Activated T-cell treated with anti-CD3 and anti-CD28 coated beads, Interleukin-2, amount 50 U/mL, for 72 hours (primary cell): ENCODE results near the gene GRHPR. TPM values are rescaled to one million over a fixed set of nuclear protein-coding genes. Genes with fewer than 3 reads are reported as not detected.
"Not testable (repeated sequence)": the region's sequence is repeated elsewhere in the genome, so short reads cannot be mapped to it uniquely, and the experiment has no call there.

Source experiments
- ATAC-seq, 2 donors: fragments of 150-1000 bp; cut with Tn5 transposase; replicated peaks in 1 of 2; 2 replicates each; pipeline ENCODE4 v1.10.0; 2021; ENCODE audit warnings: moderate library complexity in 2 of 2, mild to moderate bottlenecking in 1 of 2
- DNase-seq, 2 donors: peaks; one replicate each; pipeline ENCODE4 v3.0.0; 2021 to 2022; ENCODE audit warnings: mixed read lengths in 1 of 2
- H3K27ac Mint-ChIP-seq: one replicate; pipeline ENCODE4 v1.8.0; 2022; ENCODE audit warnings: mild to moderate bottlenecking, moderate library complexity, mixed read lengths
- H3K27me3 Mint-ChIP-seq: one replicate; pipeline ENCODE4 v1.8.0; 2022; ENCODE audit warnings: low read depth, mixed read lengths
- H3K36me3 Mint-ChIP-seq, 2 donors: one replicate each; pipeline ENCODE4 v1.8.0; 2022; ENCODE audit warnings: mixed read lengths in 2 of 2, mild to moderate bottlenecking in 1 of 2; ENCODE audit not compliant: insufficient read depth in 2 of 2
- H3K4me1 Mint-ChIP-seq: one replicate; pipeline ENCODE4 v1.8.0; 2022; ENCODE audit warnings: low read depth, mixed read lengths
- H3K4me3 Mint-ChIP-seq, 2 donors: one replicate each; pipeline ENCODE4 v1.8.0; 2022; ENCODE audit warnings: mild to moderate bottlenecking in 2 of 2, mixed read lengths in 2 of 2, moderate library complexity in 2 of 2
- H3K9me3 Mint-ChIP-seq, 2 donors: one replicate each; pipeline ENCODE4 v1.8.0; 2022; ENCODE audit warnings: mixed read lengths in 2 of 2
- total RNA-seq, 2 donors: library from RNA; stranded (reverse); gene quantifications; one replicate each; pipeline ENCODE4 v1.2.3, GENCODE V29; 2022

GRHPR gene
- total RNA-seq, 2 donors from 2014 or later = 70.2 to 94.2 TPM

GRCh38 chr9:37383876-37384746, 38.4 kb upstream of the GRHPR start:
- H3K4me3 Mint-ChIP-seq = no peak overlapping the region
- peaks cover 0 to 2% of the 10 kb centered on the region in 2 donors for H3K9me3 Mint-ChIP-seq
- no peaks in the 10 kb centered on the region for H3K4me1 Mint-ChIP-seq
- H3K27ac Mint-ChIP-seq = no peak overlapping the region
- ATAC-seq = no peak
- DNase-seq = no peak
- H3K27me3 Mint-ChIP-seq = no peaks in the 10 kb centered on the region
- H3K36me3 Mint-ChIP-seq = no peaks in the 10 kb centered on the region

- Mint-ChIP-seq H3K27me3 (no peaks in the 10 kb centered on the region), H3K4me1 (no peaks in the 10 kb centered on the region), H3K36me3 (no peaks in the 10 kb centered on the region), H3K4me3 (no peak overlapping the region), H3K9me3 (peaks cover 0 to 2% of the 10 kb centered on the region in 2 donors), H3K27ac (no peak overlapping the region)
- DNase-seq = no peak
- ATAC-seq = no peak
Observed at GRCh38 chr9:37385286-37385685, 37.2 kb upstream of the GRHPR start.

DNA sequence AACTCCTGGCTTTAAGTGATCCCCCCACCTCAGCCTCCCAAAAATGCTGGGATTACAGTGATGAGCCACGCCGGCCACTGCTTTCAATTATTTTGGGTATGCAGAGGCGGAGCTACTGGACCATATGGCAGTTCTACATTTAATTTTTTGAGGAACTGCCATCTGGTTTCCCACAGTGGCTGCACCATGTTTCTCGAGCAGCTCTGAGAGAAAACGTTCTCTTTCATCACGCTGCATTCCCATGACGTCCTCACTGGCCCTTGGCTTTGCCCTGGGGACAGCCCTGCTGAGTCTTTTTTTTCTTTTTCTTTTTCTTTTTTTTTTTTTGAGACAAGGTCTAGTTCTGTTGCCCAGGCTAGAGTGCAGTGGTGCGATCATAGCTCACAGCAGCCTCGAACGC, 35.5 kb upstream of the GRHPR start:
- no peaks in the 10 kb centered on the region for H3K36me3 Mint-ChIP-seq
- no peak overlapping the region for H3K27ac Mint-ChIP-seq
- H3K4me1 Mint-ChIP-seq = no peaks in the 10 kb centered on the region
- H3K4me3 Mint-ChIP-seq = no peak overlapping the region
- DNase-seq (no peak), ATAC-seq (no peak)
- no peaks in the 10 kb centered on the region for H3K27me3 Mint-ChIP-seq
- H3K9me3 Mint-ChIP-seq = peaks cover 0 to under 1% of the 10 kb centered on the region in 2 donors

DNA sequence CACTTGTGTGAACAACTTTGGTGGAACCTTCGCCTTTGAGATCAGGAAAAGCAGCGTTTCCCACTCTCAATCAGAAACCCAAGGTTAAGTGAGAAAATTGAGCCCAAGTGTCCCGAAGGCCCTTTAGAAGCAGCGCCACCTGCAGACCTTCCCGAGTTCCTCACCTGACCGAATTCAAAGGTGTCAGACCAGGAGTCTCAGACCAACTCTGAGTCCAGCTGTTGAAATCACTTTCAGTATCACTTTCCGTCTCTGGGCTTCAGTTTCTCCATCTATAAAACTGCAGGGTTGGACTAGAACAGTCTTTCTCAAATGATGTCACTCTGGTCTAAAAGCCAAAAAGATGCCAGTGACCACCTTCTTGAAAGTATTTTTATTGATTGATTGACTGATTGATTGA, 31.7 kb upstream of the GRHPR start:
- peak; percentile 24 to 64 for ATAC-seq
- Mint-ChIP-seq H3K36me3 (no peaks in the 10 kb centered on the region), H3K4me1 (no peaks in the 10 kb centered on the region), H3K4me3 (no peak overlapping the region), H3K27me3 (no peaks in the 10 kb centered on the region), H3K9me3 (no peaks in the 10 kb centered on the region), H3K27ac (no peak overlapping the region)
- DNase-seq = peak; percentile 35 to 51

DNA sequence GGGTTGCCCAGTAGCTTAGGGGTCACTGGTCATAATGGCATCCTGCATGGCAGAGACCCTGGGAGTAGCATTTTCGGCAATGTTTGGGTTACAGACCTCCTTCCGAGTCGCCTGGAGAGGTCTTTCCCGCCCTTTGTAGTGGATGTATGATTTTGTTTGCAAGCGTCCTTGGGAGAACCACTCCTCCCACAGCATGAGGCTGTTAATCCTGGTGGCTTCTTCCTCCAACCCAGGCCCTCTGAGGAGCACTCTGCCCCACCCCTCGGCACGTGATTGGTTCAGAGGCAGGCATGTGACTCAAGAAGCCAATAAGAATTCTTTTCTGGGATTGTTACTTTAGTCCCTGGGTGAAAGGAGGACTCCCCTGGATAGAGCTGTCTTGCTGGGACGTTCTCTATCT, 30.2 kb upstream of the GRHPR start:
- Mint-ChIP-seq H3K4me3 (no peak overlapping the region), H3K27me3 (no peaks in the 10 kb centered on the region), H3K9me3 (no peaks in the 10 kb centered on the region), H3K4me1 (no peaks in the 10 kb centered on the region), H3K27ac (no peak overlapping the region), H3K36me3 (no peaks in the 10 kb centered on the region)
- ATAC-seq (no peak), DNase-seq (no peak)

DNA sequence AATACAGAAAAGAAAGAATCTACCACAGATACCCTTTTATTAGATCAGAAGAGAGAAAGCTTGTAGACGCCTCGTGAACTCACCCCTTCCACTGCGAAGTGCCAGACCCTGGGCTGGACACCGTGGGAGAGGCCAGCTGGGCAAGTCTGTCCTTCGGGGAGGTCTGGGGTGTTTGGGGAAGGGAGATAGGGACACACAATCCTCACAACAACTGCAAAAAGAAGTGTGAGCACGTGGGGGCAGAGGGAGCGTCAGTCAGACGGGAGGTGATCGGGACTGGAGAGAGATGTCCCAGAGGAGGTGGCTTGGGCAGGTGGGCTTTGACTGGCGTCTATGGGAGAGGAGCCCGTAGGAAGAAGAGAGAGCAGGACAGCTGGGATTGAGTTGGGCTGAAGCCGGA, 27.3 kb upstream of the GRHPR start:
- H3K9me3 Mint-ChIP-seq = no peaks in the 10 kb centered on the region
- no peak overlapping the region for H3K4me3 Mint-ChIP-seq
- H3K27me3 Mint-ChIP-seq = no peaks in the 10 kb centered on the region
- no peaks in the 10 kb centered on the region for H3K4me1 Mint-ChIP-seq
- H3K36me3 Mint-ChIP-seq = no peaks in the 10 kb centered on the region
- H3K27ac Mint-ChIP-seq = no peak overlapping the region
- ATAC-seq (no peak), DNase-seq (no peak)

DNA sequence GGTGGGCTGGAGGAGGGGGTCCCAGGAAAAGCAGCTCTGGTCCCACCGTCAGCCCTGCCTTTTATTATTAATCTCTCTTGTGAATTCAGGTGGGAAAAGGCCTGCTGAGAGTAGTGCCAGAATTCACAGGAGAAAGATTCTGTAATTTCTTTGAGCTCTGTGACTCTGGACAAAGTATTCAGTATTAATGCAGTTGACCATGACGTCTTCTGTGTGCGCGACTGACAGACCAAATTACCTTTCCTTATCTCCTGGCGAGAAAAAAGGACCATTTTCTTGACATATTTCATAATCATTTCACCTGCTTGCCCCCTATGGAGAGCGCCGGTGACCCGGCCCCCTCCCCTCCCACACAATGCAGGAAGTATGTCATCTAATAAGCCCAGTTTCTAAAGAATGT, 26.8 kb upstream of the GRHPR start:
- Mint-ChIP-seq H3K9me3 (no peaks in the 10 kb centered on the region), H3K27me3 (no peaks in the 10 kb centered on the region), H3K4me3 (no peak overlapping the region), H3K4me1 (no peaks in the 10 kb centered on the region), H3K27ac (no peak overlapping the region), H3K36me3 (no peaks in the 10 kb centered on the region)
- DNase-seq = no peak
- no peak for ATAC-seq

GRCh38 chr9:37397948-37398347, 24.5 kb upstream of the GRHPR start:
- not testable (repeated sequence) for H3K4me3 Mint-ChIP-seq, H3K36me3 Mint-ChIP-seq, H3K27me3 Mint-ChIP-seq, DNase-seq, H3K4me1 Mint-ChIP-seq, H3K27ac Mint-ChIP-seq, H3K9me3 Mint-ChIP-seq, ATAC-seq

DNA sequence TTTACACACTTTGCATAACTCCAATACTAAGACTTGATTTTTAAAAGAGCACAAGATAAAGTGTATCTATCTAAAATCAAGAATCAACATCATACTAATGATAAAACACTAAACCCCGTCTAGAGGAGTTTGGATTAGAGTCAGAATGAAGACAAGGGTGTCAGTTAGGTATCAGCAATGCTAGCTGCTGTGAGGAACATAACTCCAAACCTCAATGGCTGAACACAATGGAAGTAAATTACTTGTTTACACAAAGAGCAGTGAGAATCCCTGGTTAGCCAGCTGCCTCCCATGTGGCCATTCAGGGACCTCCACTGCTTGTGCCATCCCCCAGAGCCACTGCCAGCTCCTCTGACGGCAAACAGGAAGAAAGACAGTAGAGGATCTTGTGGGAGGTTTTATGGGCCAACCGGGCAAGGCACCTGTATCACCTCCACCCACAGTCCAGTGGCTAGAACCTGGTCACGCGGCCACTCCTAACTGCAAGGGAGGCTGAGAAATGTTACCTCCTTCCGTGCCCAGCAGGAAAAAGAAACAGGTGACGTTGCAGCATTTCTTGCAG, 24.0 kb upstream of the GRHPR start:
- no peaks in the 10 kb centered on the region for H3K36me3 Mint-ChIP-seq
- no peak for ATAC-seq
- no peaks in the 10 kb centered on the region for H3K27me3 Mint-ChIP-seq
- DNase-seq = no peak
- no peaks in the 10 kb centered on the region for H3K9me3 Mint-ChIP-seq
- H3K27ac Mint-ChIP-seq = no peak overlapping the region
- peaks cover 11% of the 10 kb centered on the region for H3K4me1 Mint-ChIP-seq
- no peak overlapping the region for H3K4me3 Mint-ChIP-seq

GRCh38 chr9:37399336-37399735, 23.2 kb upstream of the GRHPR start:
- ATAC-seq = no peak
- no peaks in the 10 kb centered on the region for H3K27me3 Mint-ChIP-seq
- H3K27ac Mint-ChIP-seq = no peak overlapping the region
- no peaks in the 10 kb centered on the region for H3K9me3 Mint-ChIP-seq
- H3K4me3 Mint-ChIP-seq = no peak overlapping the region
- DNase-seq = no peak
- H3K36me3 Mint-ChIP-seq = no peaks in the 10 kb centered on the region
- peaks cover 11% of the 10 kb centered on the region for H3K4me1 Mint-ChIP-seq

GRCh38 chr9:37404590-37404989, 17.9 kb upstream of the GRHPR start:
- DNase-seq (no peak), ATAC-seq (no peak)
- H3K4me1 Mint-ChIP-seq = peaks cover 26% of the 10 kb centered on the region
- H3K9me3 Mint-ChIP-seq = no peaks in the 10 kb centered on the region
- peaks cover 6% of the 10 kb centered on the region for H3K27me3 Mint-ChIP-seq
- no peaks in the 10 kb centered on the region for H3K36me3 Mint-ChIP-seq
- no peak overlapping the region for H3K4me3 Mint-ChIP-seq
- no peak overlapping the region for H3K27ac Mint-ChIP-seq

GRCh38 chr9:37405350-37405749, 17.1 kb upstream of the GRHPR start:
- no peaks in the 10 kb centered on the region for H3K36me3 Mint-ChIP-seq
- peaks cover 6% of the 10 kb centered on the region for H3K27me3 Mint-ChIP-seq
- ATAC-seq = no peak
- H3K9me3 Mint-ChIP-seq = no peaks in the 10 kb centered on the region
- H3K4me3 Mint-ChIP-seq = no peak overlapping the region
- H3K4me1 Mint-ChIP-seq = peaks cover 34% of the 10 kb centered on the region
- DNase-seq = no peak
- no peak overlapping the region for H3K27ac Mint-ChIP-seq

- H3K9me3 Mint-ChIP-seq = no peaks in the 10 kb centered on the region
- peaks cover 39% of the 10 kb centered on the region for H3K4me1 Mint-ChIP-seq
- no peak overlapping the region for H3K4me3 Mint-ChIP-seq
- H3K27me3 Mint-ChIP-seq = peaks cover 6% of the 10 kb centered on the region
- H3K27ac Mint-ChIP-seq = no peak overlapping the region
- no peak for ATAC-seq
- DNase-seq = no peak
- no peaks in the 10 kb centered on the region for H3K36me3 Mint-ChIP-seq
Observed at GRCh38 chr9:37405764-37406380, 16.6 kb upstream of the GRHPR start.
